ENCODE data around the gene C1QTNF2. TPM values are rescaled to one million over a fixed set of nuclear protein-coding genes. Genes with fewer than 3 reads are reported as not detected.

Gene C1QTNF2
- total RNA-seq, 2 experiments from 2014 or later, result not detected

GRCh38 chr5:160367261-160367660 lies 3.2 kb downstream of the C1QTNF2 start:
- no peak overlapping the region for H3K4me3 Mint-ChIP-seq
- no peak overlapping the region for H3K27ac Mint-ChIP-seq
- TF ChIP-seq CTCF (IDR thresholded peaks at IDR 0.05), result no peak
- ATAC-seq (no peak), DNase-seq (no peak)
- H3K9me3 Mint-ChIP-seq, result no peaks in the 10 kb centered on the region
- no peaks in the 10 kb centered on the region for H3K36me3 Mint-ChIP-seq (ENCODE audit: low read depth)
- H3K4me1 Mint-ChIP-seq (ENCODE audit: low read depth), result peaks cover 10% of the 10 kb centered on the region
- H3K27me3 Mint-ChIP-seq, result peaks cover 48% of the 10 kb centered on the region
- ChIA-PET POLR2A (no interaction called here), CTCF (interaction anchor here (1.3 kb wide), 1 partner anchor 22 kb away, joined by 4 read pairs; no protein-coding TSS in a partner anchor)
- intact Hi-C loops (cut with micrococcal nuclease), result no loop called here

- H3K4me3 Mint-ChIP-seq, result no peak overlapping the region
- ChIA-PET CTCF (interaction anchor here (1.0 to 1.3 kb wide), 2 partner anchors 21 to 25 kb away, joined by 4 read pairs; no protein-coding TSS in a partner anchor), POLR2A (interaction anchor here (0.9 kb wide), 1 partner anchor 72 kb away, joined by 3 read pairs; no protein-coding TSS in a partner anchor)
- H3K36me3 Mint-ChIP-seq (ENCODE audit: low read depth), result no peaks in the 10 kb centered on the region
- no peak for TF ChIP-seq CTCF (IDR thresholded peaks at IDR 0.05)
- H3K4me1 Mint-ChIP-seq (ENCODE audit: low read depth), result peaks cover 10% of the 10 kb centered on the region
- H3K27me3 Mint-ChIP-seq, result peaks cover 43% of the 10 kb centered on the region
- DNase-seq (no peak), ATAC-seq (no peak)
- H3K27ac Mint-ChIP-seq, result no peak overlapping the region
- no peaks in the 10 kb centered on the region for H3K9me3 Mint-ChIP-seq
- intact Hi-C loops (cut with micrococcal nuclease), result no loop called here
Observed at GRCh38 chr5:160366230-160366629, 4.2 kb downstream of the C1QTNF2 start.

GRCh38 chr5:160363660-160364395 lies 6.6 kb downstream of the C1QTNF2 start:
- H3K36me3 Mint-ChIP-seq (ENCODE audit: low read depth), result no peaks in the 10 kb centered on the region
- no peak overlapping the region for H3K4me3 Mint-ChIP-seq
- intact Hi-C loops (cut with micrococcal nuclease), result no loop called here
- no peaks in the 10 kb centered on the region for H3K4me1 Mint-ChIP-seq (ENCODE audit: low read depth)
- CTCF ChIA-PET, result interaction anchor here (1.7 kb wide), 1 partner anchor 19 kb away, joined by 6 read pairs; no protein-coding TSS in a partner anchor
- H3K9me3 Mint-ChIP-seq, result no peaks in the 10 kb centered on the region
- no peak for TF ChIP-seq CTCF (IDR thresholded peaks at IDR 0.05)
- H3K27me3 Mint-ChIP-seq, result peaks cover 22% of the 10 kb centered on the region
- DNase-seq, result no peak
- no peak for ATAC-seq
- POLR2A ChIA-PET, result no interaction called here
- H3K27ac Mint-ChIP-seq, result no peak overlapping the region

- no peak overlapping the region for H3K4me3 Mint-ChIP-seq
- ChIA-PET POLR2A (no interaction called here), CTCF (interaction anchor here (1.7 kb wide), 1 partner anchor 18 kb away, joined by 6 read pairs; no protein-coding TSS in a partner anchor)
- DNase-seq (no peak), ATAC-seq (no peak)
- H3K27me3 Mint-ChIP-seq, result peaks cover 18% of the 10 kb centered on the region
- intact Hi-C loops (cut with micrococcal nuclease), result no loop called here
- no peak overlapping the region for H3K27ac Mint-ChIP-seq
- no peak for TF ChIP-seq CTCF (IDR thresholded peaks at IDR 0.05)
- H3K4me1 Mint-ChIP-seq (ENCODE audit: low read depth), result no peaks in the 10 kb centered on the region
- no peaks in the 10 kb centered on the region for H3K36me3 Mint-ChIP-seq (ENCODE audit: low read depth)
- H3K9me3 Mint-ChIP-seq, result no peaks in the 10 kb centered on the region
Observed at GRCh38 chr5:160363211-160363610, 7.2 kb downstream of the C1QTNF2 start.

- Mint-ChIP-seq H3K4me3 (no peak overlapping the region), H3K27ac (no peak overlapping the region), H3K27me3 (peaks cover 8% of the 10 kb centered on the region), H3K4me1 (ENCODE audit: low read depth) (no peaks in the 10 kb centered on the region), H3K9me3 (no peaks in the 10 kb centered on the region), H3K36me3 (ENCODE audit: low read depth) (no peaks in the 10 kb centered on the region)
- intact Hi-C loops (cut with micrococcal nuclease), result no loop called here
- TF ChIP-seq CTCF (IDR thresholded peaks at IDR 0.05), result no peak
- no peak for ATAC-seq
- ChIA-PET CTCF (no interaction called here), POLR2A (no interaction called here)
- DNase-seq, result no peak
Observed at GRCh38 chr5:160361624-160362228, 8.7 kb downstream of the C1QTNF2 start.
